ENCODE data around the gene FKBP7.
A peak's percentile ranks its signal among the peaks of the same experiment; 100 is the strongest.

Gene FKBP7

DNA sequence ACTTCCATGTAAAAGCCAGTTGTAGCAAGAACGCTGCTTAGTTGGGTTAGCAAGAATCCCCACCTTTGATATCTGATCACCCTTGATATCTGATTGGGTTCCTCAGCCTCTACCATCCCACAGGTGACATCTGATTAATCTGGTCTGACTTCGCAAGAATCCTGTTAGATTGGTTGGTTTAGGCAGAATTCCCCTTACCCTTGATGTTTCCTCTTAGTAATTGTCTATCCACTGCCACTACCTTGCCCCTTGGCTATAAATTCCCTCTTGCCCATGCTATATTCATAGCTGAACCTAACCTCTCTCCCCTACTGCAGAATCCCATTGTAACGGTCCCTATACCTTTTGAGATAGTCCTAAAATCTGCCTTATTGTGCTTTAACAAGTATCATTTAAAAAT is 60.5 kb downstream of the FKBP7 start:
- peak overlapping the region; percentile 73 for H3K23ac ChIP-seq (ENCODE audit: low read length)
- no peak overlapping the region for H4K5ac ChIP-seq (ENCODE audit: low read length)
- no peak for DNase-seq
- H2BK15ac ChIP-seq (replicated peaks; ENCODE audit: low read depth): no peak overlapping the region
- H2BK5ac ChIP-seq (ENCODE audit: low read length): no peak overlapping the region
- no peaks in the 10 kb centered on the region for H3K79me2 ChIP-seq (ENCODE audit: control insufficient read depth, insufficient read depth, low read length)
- H3K4me3 ChIP-seq (ENCODE audit: low read length): no peak overlapping the region
- peaks cover 2% of the 10 kb centered on the region for H3K79me1 ChIP-seq (ENCODE audit: low read length)
- H4K8ac ChIP-seq (ENCODE audit: low read depth, low read length): no peak overlapping the region
- WGBS (ENCODE audit: extremely low coverage, insufficient coverage, low lambda C conversion rate): no CpG with 5 or more reads among the region's 3 CpGs
- H3K56ac ChIP-seq (ENCODE audit: low read length): no peak overlapping the region
- H3K36me3 ChIP-seq (ENCODE audit: control insufficient read depth, insufficient read depth, low read length): no peaks in the 10 kb centered on the region
- H3K4me1 ChIP-seq (ENCODE audit: control insufficient read depth, low read depth, low read length): no peaks in the 10 kb centered on the region
- H3K9ac ChIP-seq (ENCODE audit: low read length): no peak overlapping the region
- H3K27ac ChIP-seq (ENCODE audit: low read depth, low read length): no peak overlapping the region
- H3K4ac ChIP-seq (ENCODE audit: low read depth, low read length): no peak overlapping the region
- no peak overlapping the region for H2BK120ac ChIP-seq (ENCODE audit: low read depth, low read length)
- H3K27me3 ChIP-seq (ENCODE audit: insufficient read depth, low read length, poor library complexity): no peaks in the 10 kb centered on the region
- no peak overlapping the region for H3K4me2 ChIP-seq (ENCODE audit: low read length)
- no peak overlapping the region for H3K18ac ChIP-seq (ENCODE audit: low read length)
- H2AK5ac ChIP-seq (ENCODE audit: low read length): no peak overlapping the region

- no peak overlapping the region for H3K4ac ChIP-seq (ENCODE audit: low read depth, low read length)
- H3K4me3 ChIP-seq (ENCODE audit: low read length): no peak overlapping the region
- H3K4me2 ChIP-seq (ENCODE audit: low read length): no peak overlapping the region
- DNase-seq: no peak
- no peak overlapping the region for H2AK5ac ChIP-seq (ENCODE audit: low read length)
- H3K79me1 ChIP-seq (ENCODE audit: low read length): peaks cover 2% of the 10 kb centered on the region
- H3K36me3 ChIP-seq (ENCODE audit: control insufficient read depth, insufficient read depth, low read length): no peaks in the 10 kb centered on the region
- no peaks in the 10 kb centered on the region for H3K79me2 ChIP-seq (ENCODE audit: control insufficient read depth, insufficient read depth, low read length)
- no peaks in the 10 kb centered on the region for H3K27me3 ChIP-seq (ENCODE audit: insufficient read depth, low read length, poor library complexity)
- no peak overlapping the region for H4K5ac ChIP-seq (ENCODE audit: low read length)
- H3K4me1 ChIP-seq (ENCODE audit: control insufficient read depth, low read depth, low read length): peaks cover 1% of the 10 kb centered on the region
- H2BK120ac ChIP-seq (ENCODE audit: low read depth, low read length): no peak overlapping the region
- H4K8ac ChIP-seq (ENCODE audit: low read depth, low read length): no peak overlapping the region
- H2BK15ac ChIP-seq (replicated peaks; ENCODE audit: low read depth): no peak overlapping the region
- no peak overlapping the region for H3K18ac ChIP-seq (ENCODE audit: low read length)
- H3K56ac ChIP-seq (ENCODE audit: low read length): no peak overlapping the region
- H3K9ac ChIP-seq (ENCODE audit: low read length): no peak overlapping the region
- no peak overlapping the region for H3K23ac ChIP-seq (ENCODE audit: low read length)
- H2BK5ac ChIP-seq (ENCODE audit: low read length): no peak overlapping the region
- H3K27ac ChIP-seq (ENCODE audit: low read depth, low read length): no peak overlapping the region
Observed at GRCh38 chr2:178415979-178416378, 62.4 kb downstream of the FKBP7 start.

- H3K56ac ChIP-seq (ENCODE audit: low read length): peak overlapping the region; percentile 83
- no peak overlapping the region for H2BK15ac ChIP-seq (replicated peaks; ENCODE audit: low read depth)
- H2BK5ac ChIP-seq (ENCODE audit: low read length): no peak overlapping the region
- DNase-seq: peak; percentile 96
- no peak overlapping the region for H3K23ac ChIP-seq (ENCODE audit: low read length)
- WGBS (ENCODE audit: extremely low coverage, insufficient coverage, low lambda C conversion rate): no CpG with 5 or more reads among the region's 21 CpGs
- H4K8ac ChIP-seq (ENCODE audit: low read depth, low read length): no peak overlapping the region
- H3K9ac ChIP-seq (ENCODE audit: low read length): peak overlapping the region; percentile 82
- no peaks in the 10 kb centered on the region for H3K27me3 ChIP-seq (ENCODE audit: insufficient read depth, low read length, poor library complexity)
- H3K4me1 ChIP-seq (ENCODE audit: control insufficient read depth, low read depth, low read length): peaks cover 1% of the 10 kb centered on the region
- peak overlapping the region; percentile 44 for H3K4me3 ChIP-seq (ENCODE audit: low read length)
- H3K79me1 ChIP-seq (ENCODE audit: low read length): peaks cover 2% of the 10 kb centered on the region
- H3K4me2 ChIP-seq (ENCODE audit: low read length): peak overlapping the region; percentile 82
- no peaks in the 10 kb centered on the region for H3K36me3 ChIP-seq (ENCODE audit: control insufficient read depth, insufficient read depth, low read length)
- no peak overlapping the region for H3K18ac ChIP-seq (ENCODE audit: low read length)
- H4K5ac ChIP-seq (ENCODE audit: low read length): no peak overlapping the region
- no peak overlapping the region for H3K4ac ChIP-seq (ENCODE audit: low read depth, low read length)
- no peak overlapping the region for H2AK5ac ChIP-seq (ENCODE audit: low read length)
- no peak overlapping the region for H3K27ac ChIP-seq (ENCODE audit: low read depth, low read length)
- no peaks in the 10 kb centered on the region for H3K79me2 ChIP-seq (ENCODE audit: control insufficient read depth, insufficient read depth, low read length)
- H2BK120ac ChIP-seq (ENCODE audit: low read depth, low read length): no peak overlapping the region
Observed at GRCh38 chr2:178414266-178415247, 63.8 kb downstream of the FKBP7 start.

All from mesendoderm (in vitro differentiated cells).